Retina (tissue), 1 donor: ENCODE measurements around the gene CYP2R1.
"Not testable (repeated sequence)": the region's sequence is repeated elsewhere in the genome, so short reads cannot be mapped to it uniquely, and the experiment has no call there.

Source experiments
- DNase-seq: peaks from one replicate; pipeline ENCODE4 v3.0.0-alpha.2; 2016

Gene CYP2R1

GRCh38 chr11:14891143-14892035 is 642 bp downstream of the CYP2R1 start:
- DNase-seq = peak; percentile 99

- no peak for DNase-seq
These were observed 5.5 kb downstream of the CYP2R1 start for GRCh38 chr11:14886513-14886912.

GRCh38 chr11:14884667-14885273 is 7.3 kb downstream of the CYP2R1 start:
- DNase-seq = no peak

GRCh38 chr11:14883683-14884082 is 8.3 kb downstream of the CYP2R1 start:
- not testable (repeated sequence) for DNase-seq

GRCh38 chr11:14882196-14882595 is 9.8 kb downstream of the CYP2R1 start:
- DNase-seq = no peak

- no peak for DNase-seq
These were observed 10.3 kb downstream of the CYP2R1 start for GRCh38 chr11:14881576-14882193.

GRCh38 chr11:14875163-14875562 is 16.9 kb downstream of the CYP2R1 start:
- no peak for DNase-seq

GRCh38 chr11:14873632-14874031 is 18.4 kb downstream of the CYP2R1 start:
- DNase-seq = no peak

- DNase-seq = no peak
These were observed 20.0 kb downstream of the CYP2R1 start for GRCh38 chr11:14872032-14872431.

- DNase-seq = not testable (repeated sequence)
These were observed 28.3 kb downstream of the CYP2R1 start for GRCh38 chr11:14863775-14864174.

GRCh38 chr11:14861680-14862079 is 30.4 kb downstream of the CYP2R1 start:
- DNase-seq = no peak

GRCh38 chr11:14860511-14860910 is 31.5 kb downstream of the CYP2R1 start:
- DNase-seq = no peak

- no peak for DNase-seq
These were observed 33.6 kb downstream of the CYP2R1 start for GRCh38 chr11:14858404-14858803.

- DNase-seq = peak; percentile 18
These were observed 34.4 kb downstream of the CYP2R1 start for GRCh38 chr11:14857621-14858020.

GRCh38 chr11:14855890-14856289 is 36.1 kb downstream of the CYP2R1 start:
- DNase-seq = no peak

- DNase-seq = no peak
These were observed 38.0 kb downstream of the CYP2R1 start for GRCh38 chr11:14854057-14854456.

GRCh38 chr11:14852571-14853177 is 39.4 kb downstream of the CYP2R1 start:
- no peak for DNase-seq

GRCh38 chr11:14842002-14842401 is 50.0 kb downstream of the CYP2R1 start:
- no peak for DNase-seq

- DNase-seq = no peak
These were observed 56.2 kb downstream of the CYP2R1 start for GRCh38 chr11:14835496-14836492.
